ENCODE data around the gene GLB1L3. TPM values are rescaled to one million over a fixed set of nuclear protein-coding genes. Genes with fewer than 3 reads are reported as not detected.

Gene GLB1L3
- total RNA-seq, 2 experiments from 2014 or later, result 4.7 to 4.8 TPM

DNA sequence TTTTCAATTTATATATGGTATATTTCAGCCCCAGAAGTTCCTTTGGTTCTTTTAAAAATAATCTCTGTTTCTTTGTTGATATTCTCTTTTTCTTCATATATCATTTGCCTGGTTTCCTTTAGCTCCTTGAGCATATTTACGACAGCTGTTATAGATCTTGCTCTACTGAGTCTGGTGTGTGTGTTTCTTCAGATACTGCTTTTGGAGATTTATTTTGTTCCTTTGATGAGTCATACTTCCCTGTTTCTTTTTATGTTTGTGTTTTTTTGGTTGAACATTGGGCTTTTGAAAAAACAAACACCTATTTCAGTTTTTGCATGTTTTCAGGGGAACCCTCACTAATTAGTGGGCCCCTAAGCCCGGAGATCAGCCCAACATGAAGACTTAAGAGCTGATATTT is 79.0 kb downstream of the GLB1L3 start:
- ChIA-PET POLR2A (no interaction called here), CTCF (no interaction called here)

DNA sequence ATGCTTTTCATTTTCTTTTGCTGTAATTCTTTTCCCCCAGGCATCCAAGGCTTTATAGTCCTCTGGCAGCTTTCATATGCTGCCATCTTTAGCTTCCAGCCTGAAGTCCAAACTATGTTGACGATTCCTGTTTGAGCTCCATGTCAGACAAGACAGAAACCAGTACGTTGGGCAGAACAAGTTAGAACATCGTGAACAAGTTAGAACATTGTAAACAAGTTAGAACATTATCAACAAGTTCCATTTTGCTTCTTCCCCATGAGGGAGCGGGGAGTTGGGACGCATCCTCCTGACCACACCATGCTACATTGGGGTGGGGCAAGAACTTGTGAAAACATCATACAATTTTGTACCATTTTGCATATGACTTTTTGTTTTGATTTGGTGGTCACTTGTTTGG is 79.5 kb downstream of the GLB1L3 start:
- CTCF ChIA-PET, result no interaction called here
- POLR2A ChIA-PET, result no interaction called here

DNA sequence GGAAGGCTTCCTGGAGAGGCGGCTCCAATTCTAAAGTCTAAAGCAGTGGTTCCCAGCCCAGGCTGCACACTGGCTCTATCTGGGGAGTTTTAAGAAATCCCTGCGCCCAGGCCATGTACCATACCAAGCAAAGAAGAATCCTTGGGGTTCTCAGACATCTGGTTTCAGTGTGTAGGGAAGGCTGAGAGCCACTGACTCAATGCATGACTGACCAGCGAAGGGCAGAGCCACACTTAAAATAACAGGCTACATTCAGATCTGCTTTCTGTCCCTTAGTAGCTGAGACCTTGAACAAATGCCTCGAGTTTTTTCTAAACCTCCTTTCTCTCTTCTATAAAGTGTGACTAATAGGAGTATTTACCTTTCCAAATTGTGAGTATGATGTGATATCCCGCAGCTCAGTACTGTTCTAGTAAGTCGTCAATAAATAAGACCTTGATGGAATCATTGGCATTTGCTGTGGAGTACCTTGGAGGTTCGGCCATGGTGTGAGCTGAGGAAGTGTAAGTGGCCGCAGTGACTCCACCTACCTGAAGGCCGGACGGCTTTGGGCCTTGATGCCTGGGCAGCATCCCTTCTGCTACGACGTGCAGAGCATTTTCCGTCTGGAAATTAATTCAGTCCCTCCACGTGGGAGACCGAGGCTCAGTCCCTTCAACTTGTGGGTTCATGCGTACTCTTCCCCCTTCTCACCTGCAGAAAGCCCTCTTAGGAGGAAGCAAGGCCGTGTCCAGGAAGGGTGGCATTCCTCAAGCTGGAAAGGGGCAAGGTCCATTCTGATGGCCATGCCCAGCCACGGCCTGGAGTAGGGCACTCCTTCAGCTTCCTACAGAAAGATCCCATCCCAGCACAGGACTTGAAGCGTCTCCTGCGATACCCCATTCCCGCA is 80.7 kb downstream of the GLB1L3 start:
- ChIA-PET CTCF (no interaction called here), POLR2A (no interaction called here)

- ChIA-PET CTCF (no interaction called here), POLR2A (no interaction called here)
Measured at GRCh38 chr11:134357545-134357839, 81.3 kb downstream of the GLB1L3 start.

- ChIA-PET POLR2A (no interaction called here), CTCF (no interaction called here)
Measured at GRCh38 chr11:134358165-134358855, 82.1 kb downstream of the GLB1L3 start.

DNA sequence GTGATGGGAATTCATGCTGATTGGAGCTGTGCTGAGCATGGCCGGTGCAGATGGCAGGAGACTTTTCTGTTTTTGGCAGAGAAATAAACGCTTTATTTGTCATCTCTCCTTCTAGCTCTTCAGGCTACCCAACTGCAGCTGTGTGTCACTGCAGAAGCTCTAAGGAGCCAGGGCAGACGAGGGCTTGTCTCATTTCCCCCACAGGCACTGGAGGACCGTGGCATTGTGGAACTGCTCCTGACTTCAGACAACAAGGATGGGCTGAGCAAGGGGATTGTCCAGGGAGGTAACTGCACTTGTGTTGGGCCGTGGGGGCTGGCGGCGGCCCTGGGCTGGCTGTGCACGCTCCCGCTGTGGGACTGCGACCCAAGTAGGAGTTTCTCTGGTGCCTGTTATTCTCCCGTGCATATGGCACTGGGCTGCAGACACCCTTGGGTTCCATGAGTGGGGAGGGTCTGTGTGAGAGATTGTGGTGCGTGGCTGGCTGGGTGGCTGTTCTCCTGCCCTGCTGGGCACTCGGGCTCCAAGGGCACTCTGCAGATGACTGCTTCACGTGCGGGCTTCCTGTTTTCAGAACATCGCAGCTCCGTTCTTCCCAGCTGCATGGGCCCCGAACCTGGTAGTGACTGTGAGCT is 82.8 kb downstream of the GLB1L3 start:
- ChIA-PET CTCF (no interaction called here), POLR2A (no interaction called here)

- ChIA-PET POLR2A (no interaction called here), CTCF (no interaction called here)
Measured at GRCh38 chr11:134359646-134360045, 83.5 kb downstream of the GLB1L3 start.

- CTCF ChIA-PET, result no interaction called here
- POLR2A ChIA-PET, result no interaction called here
Measured at GRCh38 chr11:134360050-134360835, 84.1 kb downstream of the GLB1L3 start.

DNA sequence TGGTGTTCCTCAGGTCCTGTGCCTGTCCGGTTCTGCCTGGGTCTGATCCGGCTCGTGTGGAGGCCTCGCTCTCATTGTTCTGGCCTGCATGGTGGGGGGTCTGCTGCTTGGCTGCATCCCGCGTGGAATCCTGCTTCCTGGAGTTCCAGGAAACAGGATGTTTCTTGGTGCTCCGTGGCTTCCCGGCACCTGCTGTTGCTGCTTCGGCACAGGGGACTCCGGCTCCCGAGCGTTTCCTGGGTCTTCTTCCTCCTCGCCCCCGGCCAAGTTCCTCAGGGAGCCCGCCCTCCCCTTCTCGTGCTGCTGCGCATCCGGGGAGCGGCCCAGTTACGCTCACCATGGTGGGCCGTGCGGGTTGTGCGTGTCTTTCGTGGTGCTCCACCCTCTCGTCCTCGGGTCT is 85.5 kb downstream of the GLB1L3 start:
- CTCF ChIA-PET, result no interaction called here

DNA sequence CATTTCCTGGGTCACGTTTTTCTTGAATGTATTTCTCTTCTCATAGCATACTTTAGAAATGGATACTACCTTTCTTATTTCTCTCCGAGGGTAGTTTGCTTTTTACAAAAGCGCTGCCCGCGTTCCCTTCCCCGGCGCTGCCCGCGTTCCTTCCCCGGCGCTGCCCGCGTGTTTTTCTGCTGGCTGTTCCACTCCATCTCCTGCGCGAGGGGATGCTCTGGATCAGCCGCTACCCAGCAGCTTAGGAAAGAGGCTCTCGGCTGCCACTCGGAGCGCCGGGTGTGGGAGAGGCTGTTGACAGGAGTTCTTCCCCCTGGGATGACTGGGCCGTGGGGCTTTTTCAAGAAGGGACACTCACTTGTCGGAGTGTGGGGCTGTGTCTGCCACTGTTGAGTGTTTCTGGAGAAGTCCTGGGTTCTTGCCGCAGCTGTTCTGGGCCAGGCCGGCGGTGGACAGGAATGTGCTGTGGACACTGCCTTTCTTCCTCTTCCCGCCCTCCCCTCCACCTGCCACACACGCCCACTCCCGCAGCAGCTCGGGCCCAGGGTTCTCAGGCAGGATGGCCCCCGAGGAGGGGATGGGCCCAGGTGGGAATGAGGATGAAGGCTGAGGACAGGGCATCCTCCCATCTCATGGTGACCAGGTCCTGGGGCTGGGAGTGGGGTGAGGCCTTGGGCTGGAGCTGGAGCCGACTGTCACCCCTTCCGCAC is 86.2 kb downstream of the GLB1L3 start:
- CTCF ChIA-PET, result interaction anchor here (0.6 kb wide), 1 partner anchor 199 kb away, joined by 4 read pairs; no protein-coding TSS in a partner anchor
- POLR2A ChIA-PET, result no interaction called here

More for the DNA sequence above, 85.5 kb downstream of the GLB1L3 start:
- POLR2A ChIA-PET, result no interaction called here

DNA sequence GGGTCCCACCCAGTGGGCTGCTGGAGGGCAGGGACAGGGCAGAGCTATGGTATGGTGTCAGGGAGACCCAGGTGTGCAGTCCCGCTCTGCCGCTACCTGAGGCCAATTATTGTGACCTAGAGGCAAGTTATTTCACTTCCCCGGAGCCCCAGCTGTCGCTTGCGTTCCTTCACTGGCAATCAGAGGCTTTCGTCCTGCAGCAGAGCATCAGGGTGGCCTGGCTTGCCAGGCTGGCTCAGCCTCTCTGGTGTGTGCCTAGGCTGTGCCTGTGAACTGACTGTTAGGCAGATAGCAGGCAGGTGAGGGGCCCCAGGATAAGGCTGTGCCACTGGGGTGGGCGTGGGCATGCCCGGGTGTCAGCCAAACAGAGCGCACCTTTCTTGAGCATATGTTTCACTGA is 87.0 kb downstream of the GLB1L3 start:
- CTCF ChIA-PET, result no interaction called here

DNA sequence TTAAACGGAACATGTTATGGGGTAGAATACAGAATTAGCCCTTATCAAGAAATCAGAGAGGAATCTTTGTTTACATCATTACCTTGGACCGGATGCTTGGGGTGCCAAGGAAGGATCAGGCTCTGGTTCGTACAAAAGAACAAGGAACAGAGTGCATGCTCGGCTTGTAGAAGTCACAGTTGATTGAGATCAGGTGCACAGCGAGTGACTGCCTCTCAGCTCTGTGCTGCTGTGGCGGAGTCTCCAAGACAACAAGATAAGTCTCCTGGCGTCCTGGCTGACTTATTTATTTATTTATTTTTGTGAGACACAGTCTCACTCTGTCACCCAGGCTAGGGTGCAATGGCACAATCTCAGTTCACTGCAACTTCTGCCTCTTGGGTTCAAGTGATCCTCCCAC is 87.4 kb downstream of the GLB1L3 start:
- POLR2A ChIA-PET, result no interaction called here
- CTCF ChIA-PET, result no interaction called here

More for the DNA sequence above, 87.0 kb downstream of the GLB1L3 start:
- POLR2A ChIA-PET, result no interaction called here

- CTCF ChIA-PET, result no interaction called here
- POLR2A ChIA-PET, result no interaction called here
Measured at GRCh38 chr11:134364261-134364660, 88.1 kb downstream of the GLB1L3 start.

- POLR2A ChIA-PET, result no interaction called here
- CTCF ChIA-PET, result no interaction called here
Measured at GRCh38 chr11:134365011-134365925, 89.1 kb downstream of the GLB1L3 start.

DNA sequence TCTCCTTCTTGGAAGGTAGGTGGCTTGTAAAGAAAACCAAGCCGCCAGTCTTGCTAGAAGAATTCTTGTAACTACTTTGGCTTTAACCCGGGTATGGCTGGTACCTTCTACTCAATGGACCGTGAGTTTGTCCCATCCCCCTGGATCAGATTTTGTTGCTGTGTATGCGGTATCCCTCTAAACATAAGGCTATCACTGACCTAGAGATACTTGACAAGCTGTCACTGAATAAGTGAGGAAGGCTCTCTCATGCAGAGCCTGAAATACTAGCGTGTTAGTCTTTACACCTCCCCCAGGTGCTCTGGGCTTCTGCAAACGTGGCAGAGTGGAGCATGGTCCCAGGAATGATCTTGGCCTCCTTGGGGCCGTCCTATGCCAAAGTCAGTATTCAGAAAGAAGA is 90.1 kb downstream of the GLB1L3 start:
- ChIA-PET CTCF (no interaction called here), POLR2A (no interaction called here)

DNA sequence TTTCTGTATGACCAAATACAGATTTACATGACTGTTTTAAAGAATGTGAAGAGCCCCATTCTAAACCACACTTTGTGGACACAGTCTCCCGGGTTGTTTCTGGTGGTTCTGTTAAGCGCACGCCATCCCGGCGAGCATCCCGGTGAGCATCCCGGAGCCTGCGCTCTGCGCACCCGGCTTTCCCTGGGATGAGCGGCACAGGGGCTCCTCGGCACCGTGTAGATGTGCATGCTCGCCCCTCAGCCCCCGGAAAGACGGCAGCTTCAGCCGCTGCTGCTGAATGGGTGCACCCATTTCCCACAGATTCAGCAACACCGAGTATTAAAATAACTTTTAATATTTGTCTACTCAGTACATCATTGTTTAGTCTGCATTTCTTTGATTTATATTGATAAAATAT is 91.6 kb downstream of the GLB1L3 start:
- ChIA-PET CTCF (no interaction called here), POLR2A (no interaction called here)

Measured in activated CD8-positive, alpha-beta memory T cell treated with anti-CD3 and anti-CD28 coated beads for 36 hours (primary cell).